ENCODE data around the gene SNX22.

Gene SNX22

GRCh38 chr15:64131547-64131946 lies 20.0 kb upstream of the SNX22 start:
- in situ Hi-C loops (cut with HindIII; ENCODE audit: low pct_ligation_motif_present, low pct_unique_long_range_greater_than_20kb, low sequenced_read_pairs), result no loop called here
- DNase-seq, result no peak

DNA sequence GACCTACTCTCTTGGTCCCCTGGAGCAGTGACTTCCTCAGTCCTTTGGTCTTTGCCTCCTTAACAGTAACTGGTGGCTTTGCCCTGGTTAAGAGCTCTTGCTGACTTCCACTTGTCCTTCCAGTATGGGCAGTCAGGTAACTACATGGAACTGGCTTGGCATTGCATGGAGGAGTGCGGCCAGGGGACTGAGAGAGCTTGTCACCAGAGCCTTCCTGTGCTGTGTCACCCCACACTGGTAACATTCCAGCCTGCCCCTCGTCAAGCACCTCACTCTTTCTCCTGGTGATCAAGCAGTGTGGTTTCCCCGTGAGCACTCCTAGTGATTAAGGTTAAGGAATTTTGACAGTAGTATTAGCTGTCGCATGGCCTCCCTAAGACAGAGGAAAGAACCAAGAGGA lies 19.3 kb upstream of the SNX22 start:
- in situ Hi-C loops (cut with HindIII; ENCODE audit: low pct_ligation_motif_present, low pct_unique_long_range_greater_than_20kb, low sequenced_read_pairs), result no loop called here
- DNase-seq, result no peak

DNA sequence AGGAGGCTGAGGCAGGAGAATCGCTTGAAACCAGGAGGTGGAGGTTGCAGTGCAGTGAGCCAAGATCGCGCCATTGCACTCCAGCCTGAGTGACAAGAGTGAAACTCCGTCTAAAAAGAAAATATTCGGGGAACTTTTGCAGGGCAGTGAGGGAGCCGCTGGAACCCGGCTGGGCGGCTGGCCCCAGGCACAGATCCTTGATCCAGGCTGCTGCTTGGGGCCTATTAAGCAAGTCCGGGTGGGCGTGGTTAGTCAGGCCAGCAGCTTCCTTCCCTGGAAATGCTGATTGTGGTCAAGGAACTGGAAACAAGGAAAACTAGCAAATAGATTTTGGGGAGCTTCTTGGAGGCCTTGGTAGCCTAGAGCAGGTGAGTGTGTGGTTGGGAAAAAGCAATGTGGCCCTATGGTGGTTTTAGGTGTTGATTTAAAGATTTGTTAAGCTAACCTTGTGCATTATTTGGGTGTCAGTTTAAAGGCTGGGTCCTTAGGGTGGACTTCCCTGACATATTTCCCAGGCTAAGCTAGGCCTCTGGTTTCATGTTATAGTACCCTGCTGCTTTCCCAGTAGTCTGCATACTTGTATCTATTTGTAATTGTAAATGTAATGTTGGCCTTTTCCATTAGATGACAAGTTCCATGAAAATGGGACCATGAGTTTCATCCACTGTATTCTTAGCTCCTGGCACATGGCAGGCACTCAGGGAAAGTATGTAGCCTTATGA lies 17.7 kb upstream of the SNX22 start:
- in situ Hi-C loops (cut with HindIII; ENCODE audit: low pct_ligation_motif_present, low pct_unique_long_range_greater_than_20kb, low sequenced_read_pairs), result no loop called here
- no peak for DNase-seq

DNA sequence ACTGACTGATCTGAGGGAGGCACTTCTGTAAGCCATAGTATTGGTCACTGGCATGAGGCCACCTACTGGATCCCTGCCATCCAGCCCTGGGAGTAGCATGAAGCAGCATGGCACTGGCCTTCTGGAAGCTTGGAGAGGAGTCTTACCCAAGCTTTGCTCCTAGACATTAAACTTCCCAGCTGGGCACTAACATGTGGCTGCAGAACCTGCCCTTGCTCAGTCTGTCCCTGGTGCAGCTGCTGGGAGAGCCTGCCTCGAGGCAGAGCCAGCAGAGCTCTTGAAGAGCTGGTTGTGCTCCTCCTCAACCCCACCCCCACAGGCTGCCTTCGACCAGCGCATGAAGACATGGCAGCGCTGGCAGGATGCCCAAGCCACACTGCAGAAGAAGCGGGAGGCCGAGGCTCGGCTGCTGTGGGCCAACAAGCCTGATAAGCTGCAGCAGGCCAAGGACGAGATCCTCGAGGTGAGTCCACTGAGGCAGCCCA lies 17.1 kb upstream of the SNX22 start:
- no peak for DNase-seq
- in situ Hi-C loops (cut with HindIII; ENCODE audit: low pct_ligation_motif_present, low pct_unique_long_range_greater_than_20kb, low sequenced_read_pairs), result no loop called here

DNA sequence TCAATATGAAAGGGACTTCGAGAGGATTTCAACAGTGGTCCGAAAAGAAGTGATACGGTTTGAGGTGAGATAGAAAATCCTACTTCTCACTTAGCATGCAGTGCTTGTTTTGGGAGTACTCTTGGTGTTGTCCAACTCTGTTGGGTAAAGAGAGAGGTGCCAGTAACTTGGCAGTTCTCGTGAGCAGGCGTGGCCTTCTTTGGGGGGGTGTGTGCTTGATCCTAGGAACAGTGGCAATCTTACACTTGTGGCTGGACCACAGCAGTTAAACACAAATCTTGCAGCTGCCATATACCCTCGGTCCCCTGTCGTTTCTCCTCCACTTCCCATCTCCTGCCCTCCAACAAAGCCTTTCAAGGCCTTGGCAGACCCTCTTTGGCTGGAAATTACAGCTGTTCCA lies 15.2 kb upstream of the SNX22 start:
- in situ Hi-C loops (cut with HindIII; ENCODE audit: low pct_ligation_motif_present, low pct_unique_long_range_greater_than_20kb, low sequenced_read_pairs), result no loop called here
- DNase-seq, result no peak

DNA sequence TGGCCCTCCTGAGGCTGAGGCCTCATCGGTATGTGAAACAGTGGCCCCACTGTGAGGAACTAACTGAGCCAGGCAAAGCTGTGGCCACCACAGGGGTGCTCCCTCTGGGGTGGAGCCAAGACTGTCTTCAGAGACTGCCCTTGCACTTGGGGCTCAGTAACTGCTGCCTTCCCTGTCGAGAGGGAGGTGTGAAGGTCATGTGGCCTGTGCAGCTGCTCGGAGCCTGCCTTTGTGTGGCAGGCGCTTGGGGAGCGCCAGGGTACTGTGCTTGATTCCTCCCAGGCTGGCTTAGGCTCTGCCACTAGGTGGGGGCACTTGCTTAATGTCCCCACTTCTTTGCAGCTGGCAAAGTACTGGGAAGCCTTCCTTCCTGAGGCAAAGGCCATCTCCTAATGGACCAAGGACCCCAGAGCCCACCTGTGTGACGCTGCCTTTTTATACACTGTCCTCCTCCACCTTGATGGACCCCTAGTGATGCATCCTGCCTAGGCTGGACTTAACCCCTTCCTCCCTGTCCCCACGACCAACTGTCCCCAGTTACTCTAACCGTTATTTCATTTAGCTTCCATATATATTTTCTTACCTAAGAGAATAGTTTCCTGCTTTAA lies 14.2 kb upstream of the SNX22 start:
- in situ Hi-C loops (cut with HindIII; ENCODE audit: low pct_ligation_motif_present, low pct_unique_long_range_greater_than_20kb, low sequenced_read_pairs), result no loop called here
- no peak for DNase-seq

- no peak for DNase-seq
- in situ Hi-C loops (cut with HindIII; ENCODE audit: low pct_ligation_motif_present, low pct_unique_long_range_greater_than_20kb, low sequenced_read_pairs), result no loop called here
These were observed 13.1 kb upstream of the SNX22 start for GRCh38 chr15:64138331-64138941.

DNA sequence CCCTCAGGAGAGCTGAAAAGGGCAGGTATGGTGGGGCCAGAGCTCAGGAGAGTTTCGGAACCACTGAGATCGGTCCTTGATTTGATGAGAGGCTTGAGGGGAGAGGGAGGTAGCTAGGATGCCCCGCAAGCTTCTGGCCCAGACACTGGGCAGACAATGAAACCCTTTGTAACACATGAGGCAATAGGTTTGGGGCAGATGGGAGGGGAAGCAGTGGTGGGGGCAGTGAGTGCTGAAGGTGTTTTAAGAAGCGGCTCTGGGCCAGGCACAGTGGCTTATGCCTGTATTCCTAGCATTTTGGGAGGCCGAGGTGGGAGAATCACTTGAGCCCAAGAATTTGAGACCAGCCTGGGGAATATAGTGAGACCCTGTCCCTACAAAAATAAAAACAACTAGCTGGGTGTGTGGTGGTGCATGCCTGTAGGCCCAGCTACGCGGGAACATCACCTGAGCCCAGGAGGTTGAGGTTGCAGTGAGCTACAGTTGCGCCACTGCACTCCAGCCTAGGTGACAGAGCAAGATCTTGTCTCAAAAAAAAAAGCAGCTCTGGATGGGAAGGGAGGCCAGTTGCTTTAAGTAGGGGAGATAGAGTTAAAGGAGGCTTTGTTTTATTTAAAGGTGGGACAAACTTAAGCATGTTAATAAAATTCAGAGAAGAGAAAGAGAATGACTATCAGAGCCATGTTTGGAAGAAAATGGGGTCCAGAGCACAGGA lies 9.6 kb upstream of the SNX22 start:
- DNase-seq, result no peak
- in situ Hi-C loops (cut with HindIII; ENCODE audit: low pct_ligation_motif_present, low pct_unique_long_range_greater_than_20kb, low sequenced_read_pairs), result no loop called here

- DNase-seq, result no peak
- in situ Hi-C loops (cut with HindIII; ENCODE audit: low pct_ligation_motif_present, low pct_unique_long_range_greater_than_20kb, low sequenced_read_pairs), result no loop called here
These were observed 8.3 kb upstream of the SNX22 start for GRCh38 chr15:64143276-64143675.

GRCh38 chr15:64144192-64144564 lies 7.4 kb upstream of the SNX22 start:
- no peak for DNase-seq
- in situ Hi-C loops (cut with HindIII; ENCODE audit: low pct_ligation_motif_present, low pct_unique_long_range_greater_than_20kb, low sequenced_read_pairs), result no loop called here

GRCh38 chr15:64144565-64145281 lies 6.8 kb upstream of the SNX22 start:
- in situ Hi-C loops (cut with HindIII; ENCODE audit: low pct_ligation_motif_present, low pct_unique_long_range_greater_than_20kb, low sequenced_read_pairs), result no loop called here
- no peak for DNase-seq

DNA sequence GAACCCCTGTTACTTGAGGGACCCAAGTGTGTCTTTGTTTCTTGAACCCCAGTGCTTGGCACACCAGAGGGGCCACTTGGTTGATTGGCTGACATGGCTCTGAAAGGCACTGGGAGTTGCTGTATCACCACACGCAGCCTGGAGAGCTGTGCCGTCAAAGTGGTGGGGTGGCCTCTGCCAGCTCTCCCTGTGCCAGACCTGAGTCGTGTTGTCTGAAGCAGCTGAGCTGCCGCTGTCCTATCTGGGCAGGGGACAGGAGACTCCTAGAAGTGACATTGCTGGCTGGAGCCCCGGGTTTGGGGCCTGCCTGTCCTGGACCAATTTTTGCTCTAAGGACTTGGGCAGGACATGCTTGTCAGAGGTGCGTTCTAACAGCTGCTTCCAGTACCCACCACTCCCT lies 5.5 kb upstream of the SNX22 start:
- in situ Hi-C loops (cut with HindIII; ENCODE audit: low pct_ligation_motif_present, low pct_unique_long_range_greater_than_20kb, low sequenced_read_pairs), result no loop called here
- DNase-seq, result no peak

- in situ Hi-C loops (cut with HindIII; ENCODE audit: low pct_ligation_motif_present, low pct_unique_long_range_greater_than_20kb, low sequenced_read_pairs), result no loop called here
These were observed 5.0 kb upstream of the SNX22 start for GRCh38 chr15:64146520-64146884.

GRCh38 chr15:64146885-64147681 lies 4.4 kb upstream of the SNX22 start:
- in situ Hi-C loops (cut with HindIII; ENCODE audit: low pct_ligation_motif_present, low pct_unique_long_range_greater_than_20kb, low sequenced_read_pairs), result no loop called here
- no peak for DNase-seq

More at GRCh38 chr15:64146520-64146884, 5.0 kb upstream of the SNX22 start:
- no peak for DNase-seq

GRCh38 chr15:64148168-64148567 lies 3.4 kb upstream of the SNX22 start:
- no peak for DNase-seq
- in situ Hi-C loops (cut with HindIII; ENCODE audit: low pct_ligation_motif_present, low pct_unique_long_range_greater_than_20kb, low sequenced_read_pairs), result no loop called here

GRCh38 chr15:64148581-64148980 lies 3.0 kb upstream of the SNX22 start:
- no peak for DNase-seq
- in situ Hi-C loops (cut with HindIII; ENCODE audit: low pct_ligation_motif_present, low pct_unique_long_range_greater_than_20kb, low sequenced_read_pairs), result no loop called here

GRCh38 chr15:64149424-64149823 lies 2.1 kb upstream of the SNX22 start:
- in situ Hi-C loops (cut with HindIII; ENCODE audit: low pct_ligation_motif_present, low pct_unique_long_range_greater_than_20kb, low sequenced_read_pairs), result no loop called here
- DNase-seq, result no peak

GRCh38 chr15:64149893-64150578 lies 1.5 kb upstream of the SNX22 start:
- DNase-seq, result no peak
- in situ Hi-C loops (cut with HindIII; ENCODE audit: low pct_ligation_motif_present, low pct_unique_long_range_greater_than_20kb, low sequenced_read_pairs), result no loop called here
